ENCODE measurements around the gene PYGO2. TPM values are rescaled to one million over a fixed set of nuclear protein-coding genes. Genes with fewer than 3 reads are reported as not detected.

The PYGO2 gene
- total and polyA plus RNA-seq, 4 donors: 12.7 to 34.3 (median 28.2) TPM

GRCh38 chr1:154973344-154974101 is 11.9 kb upstream of the PYGO2 start:
- peak in 4 of 6 donors; percentile 72 to 95 (median 86) for DNase-seq (ENCODE audit: low read depth in 4 of 6, low spot score in 6 of 6)
- Histone ChIP-seq H3K4me1 (ENCODE audit: control insufficient read depth, insufficient read depth, low read length) (peaks cover 51% of the 10 kb centered on the region), H3K27me3 (ENCODE audit: control insufficient read depth, insufficient read depth, low read length) (no peaks in the 10 kb centered on the region), H3K27ac (ENCODE audit: low read depth, low read length) (peak overlapping the region; percentile 98), H3K4me3 (ENCODE audit: low read depth, low read length) (peak overlapping the region; percentile 76), H3K36me3 (ENCODE audit: control insufficient read depth, insufficient read depth, low read length) (peaks cover 3% of the 10 kb centered on the region), H3K9me3 (ENCODE audit: control insufficient read depth, insufficient read depth, low read length) (no peaks in the 10 kb centered on the region)
- under 1% methylated on average over 26 of the region's 37 CpGs for WGBS (ENCODE audit: insufficient coverage)

- Histone ChIP-seq H3K9me3 (ENCODE audit: control insufficient read depth, insufficient read depth, low read length) (no peaks in the 10 kb centered on the region), H3K4me1 (ENCODE audit: control insufficient read depth, insufficient read depth, low read length) (peaks cover 54% of the 10 kb centered on the region), H3K36me3 (ENCODE audit: control insufficient read depth, insufficient read depth, low read length) (peaks cover 10% of the 10 kb centered on the region), H3K4me3 (ENCODE audit: low read depth, low read length) (no peak overlapping the region), H3K27ac (ENCODE audit: low read depth, low read length) (peak overlapping the region; percentile 98), H3K27me3 (ENCODE audit: control insufficient read depth, insufficient read depth, low read length) (no peaks in the 10 kb centered on the region)
- peak in 1 of 6 donors; percentile 55 for DNase-seq (ENCODE audit: low read depth in 4 of 6, low spot score in 6 of 6)
- WGBS (ENCODE audit: insufficient coverage): 27% methylated on average over 7 of the region's 18 CpGs
Observed at GRCh38 chr1:154972517-154973343, 11.1 kb upstream of the PYGO2 start.

GRCh38 chr1:154972213-154972516 is 10.6 kb upstream of the PYGO2 start:
- H3K4me3 ChIP-seq (ENCODE audit: low read depth, low read length): no peak overlapping the region
- H3K27ac ChIP-seq (ENCODE audit: low read depth, low read length): peak overlapping the region; percentile 98
- no peaks in the 10 kb centered on the region for H3K9me3 ChIP-seq (ENCODE audit: control insufficient read depth, insufficient read depth, low read length)
- WGBS (ENCODE audit: insufficient coverage): no CpG with 5 or more reads among the region's 3 CpGs
- DNase-seq (ENCODE audit: low read depth in 4 of 6, low spot score in 6 of 6): no peak
- H3K4me1 ChIP-seq (ENCODE audit: control insufficient read depth, insufficient read depth, low read length): peaks cover 57% of the 10 kb centered on the region
- peaks cover 14% of the 10 kb centered on the region for H3K36me3 ChIP-seq (ENCODE audit: control insufficient read depth, insufficient read depth, low read length)
- no peaks in the 10 kb centered on the region for H3K27me3 ChIP-seq (ENCODE audit: control insufficient read depth, insufficient read depth, low read length)

GRCh38 chr1:154971341-154971998 is 9.9 kb upstream of the PYGO2 start:
- Histone ChIP-seq H3K27ac (ENCODE audit: low read depth, low read length) (peak overlapping the region; percentile 91), H3K4me1 (ENCODE audit: control insufficient read depth, insufficient read depth, low read length) (peaks cover 57% of the 10 kb centered on the region), H3K36me3 (ENCODE audit: control insufficient read depth, insufficient read depth, low read length) (peaks cover 20% of the 10 kb centered on the region), H3K9me3 (ENCODE audit: control insufficient read depth, insufficient read depth, low read length) (no peaks in the 10 kb centered on the region), H3K4me3 (ENCODE audit: low read depth, low read length) (peak overlapping the region; percentile 38), H3K27me3 (ENCODE audit: control insufficient read depth, insufficient read depth, low read length) (no peaks in the 10 kb centered on the region)
- 66% methylated on average over 9 of the region's 10 CpGs for WGBS (ENCODE audit: insufficient coverage)
- DNase-seq (ENCODE audit: low read depth in 4 of 6, low spot score in 6 of 6): no peak

- peak in 3 of 6 donors; percentile 78 to 95 (median 90) for DNase-seq (ENCODE audit: low read depth in 4 of 6, low spot score in 6 of 6)
- peaks cover 57% of the 10 kb centered on the region for H3K4me1 ChIP-seq (ENCODE audit: control insufficient read depth, insufficient read depth, low read length)
- H3K27ac ChIP-seq (ENCODE audit: low read depth, low read length): peak within 1 kb of the TSS; percentile 91
- no peaks in the 10 kb centered on the region for H3K27me3 ChIP-seq (ENCODE audit: control insufficient read depth, insufficient read depth, low read length)
- no peaks in the 10 kb centered on the region for H3K9me3 ChIP-seq (ENCODE audit: control insufficient read depth, insufficient read depth, low read length)
- H3K36me3 ChIP-seq (ENCODE audit: control insufficient read depth, insufficient read depth, low read length): peaks cover 26% of the 10 kb centered on the region
- peak within 1 kb of the TSS; percentile 38 for H3K4me3 ChIP-seq (ENCODE audit: low read depth, low read length)
- 4% methylated on average over 9 of the region's 15 CpGs for WGBS (ENCODE audit: insufficient coverage)
Observed at GRCh38 chr1:154970631-154971340, 9.2 kb upstream of the PYGO2 start, which contains the start of gene SHC1. SHC1 (minus strand) TSS chr1:154970747; CDS start chr1:154970526, 221 bp downstream.

GRCh38 chr1:154969860-154970452 is 8.4 kb upstream of the PYGO2 start:
- peak in 1 of 6 donors; percentile 34 for DNase-seq (ENCODE audit: low read depth in 4 of 6, low spot score in 6 of 6)
- H3K27ac ChIP-seq (ENCODE audit: low read depth, low read length): peak overlapping the region; percentile 91
- peaks cover 33% of the 10 kb centered on the region for H3K36me3 ChIP-seq (ENCODE audit: control insufficient read depth, insufficient read depth, low read length)
- 10% methylated on average over 12 of the region's 22 CpGs for WGBS (ENCODE audit: insufficient coverage)
- peaks cover 52% of the 10 kb centered on the region for H3K4me1 ChIP-seq (ENCODE audit: control insufficient read depth, insufficient read depth, low read length)
- H3K4me3 ChIP-seq (ENCODE audit: low read depth, low read length): peak overlapping the region; percentile 38
- H3K27me3 ChIP-seq (ENCODE audit: control insufficient read depth, insufficient read depth, low read length): no peaks in the 10 kb centered on the region
- H3K9me3 ChIP-seq (ENCODE audit: control insufficient read depth, insufficient read depth, low read length): no peaks in the 10 kb centered on the region

GRCh38 chr1:154969246-154969645 is 7.7 kb upstream of the PYGO2 start:
- Histone ChIP-seq H3K4me3 (ENCODE audit: low read depth, low read length) (peak overlapping the region; percentile 38), H3K36me3 (ENCODE audit: control insufficient read depth, insufficient read depth, low read length) (peaks cover 37% of the 10 kb centered on the region), H3K27me3 (ENCODE audit: control insufficient read depth, insufficient read depth, low read length) (no peaks in the 10 kb centered on the region), H3K27ac (ENCODE audit: low read depth, low read length) (peak overlapping the region; percentile 91), H3K9me3 (ENCODE audit: control insufficient read depth, insufficient read depth, low read length) (no peaks in the 10 kb centered on the region), H3K4me1 (ENCODE audit: control insufficient read depth, insufficient read depth, low read length) (peaks cover 52% of the 10 kb centered on the region)
- 43% methylated on average over 1 of the region's 5 CpGs for WGBS (ENCODE audit: insufficient coverage)
- no peak for DNase-seq (ENCODE audit: low read depth in 4 of 6, low spot score in 6 of 6)

- Histone ChIP-seq H3K27ac (ENCODE audit: low read depth, low read length) (no peak overlapping the region), H3K9me3 (ENCODE audit: control insufficient read depth, insufficient read depth, low read length) (no peaks in the 10 kb centered on the region), H3K4me1 (ENCODE audit: control insufficient read depth, insufficient read depth, low read length) (peaks cover 52% of the 10 kb centered on the region), H3K27me3 (ENCODE audit: control insufficient read depth, insufficient read depth, low read length) (no peaks in the 10 kb centered on the region), H3K4me3 (ENCODE audit: low read depth, low read length) (no peak overlapping the region), H3K36me3 (ENCODE audit: control insufficient read depth, insufficient read depth, low read length) (peaks cover 39% of the 10 kb centered on the region)
- no peak for DNase-seq (ENCODE audit: low read depth in 4 of 6, low spot score in 6 of 6)
- WGBS (ENCODE audit: insufficient coverage): no CpG with 5 or more reads among the region's 3 CpGs
Observed at GRCh38 chr1:154968731-154969130, 7.1 kb upstream of the PYGO2 start.
